Endothelial cell of umbilical vein (primary cell): ENCODE measurements around the gene CHRD. TPM values are rescaled to one million over a fixed set of nuclear protein-coding genes. Genes with fewer than 3 reads are reported as not detected.

Source experiments
- BruUV-seq: library from RNA; stranded (reverse); fragments of 400-500 nt; replicated peaks from 2 replicates; lab custom pipeline; 2021; lab: Mats Ljungman, UMichigan
- CTCF ChIA-PET: fragments of 300-600, 350-600 bp; sonication (Branson Sonifier 250); formaldehyde crosslinking; loops from one replicate; lab custom pipeline; 2021; ENCODE audit warnings: antibody characterized with exemption, inconsistent platforms; lab: Charles Lee
- POLR2A ChIA-PET: fragments of 300-600, 350-600 bp; sonication (Branson Sonifier 250); formaldehyde crosslinking; loops from one replicate; lab custom pipeline; 2021; ENCODE audit warnings: antibody characterized with exemption, inconsistent platforms; lab: Charles Lee
- DNase-seq: peaks from one replicate; pipeline ENCODE4 v3.0.0-alpha.2; 2011; ENCODE audit warnings: low read depth, low spot score
- FAIRE-seq: peaks from 2 replicates; lab custom pipeline; 2011; peaks lifted over from hg19 to GRCh38; lab: Jason Lieb, UNC
- H2AFZ ChIP-seq: 2 replicates; pipeline ENCODE4 v1.6.0; 2012; ENCODE audit warnings: low read depth, low read length, control low read depth, inconsistent platforms
- H3K27ac ChIP-seq: 2 replicates; pipeline ENCODE4 v1.5.1; 2011; ENCODE audit warnings: low read depth, mild to moderate bottlenecking, control low read depth, low read length, moderate library complexity; ENCODE audit not compliant: insufficient read depth
- H3K27me3 ChIP-seq, 2 experiments: 2 replicates each; pipeline versions ENCODE4 v1.6.0 to v1.6.1; 2011; ENCODE audit warnings: low read length in 2 of 2, mixed read lengths in 1 of 2; ENCODE audit not compliant: control insufficient read depth in 2 of 2, insufficient read depth in 2 of 2
- H3K36me3 ChIP-seq, 2 experiments: 2 replicates in 1 of 2; 3 replicates in 1 of 2; pipeline ENCODE4 v1.5.1; 2011; ENCODE audit warnings: low read length in 2 of 2, mild to moderate bottlenecking in 1 of 2, moderate library complexity in 1 of 2; ENCODE audit not compliant: control insufficient read depth in 2 of 2, insufficient read depth in 2 of 2; ENCODE audit errors: extremely low read depth in 1 of 2
- H3K4me1 ChIP-seq: 3 replicates; pipeline ENCODE4 v1.5.1; 2011; ENCODE audit warnings: mild to moderate bottlenecking, low read length; ENCODE audit not compliant: control insufficient read depth, insufficient read depth; ENCODE audit errors: extremely low read depth
- H3K4me2 ChIP-seq: 2 replicates; pipeline ENCODE4 v1.6.1; 2011; ENCODE audit warnings: low read length, control low read depth, mixed read lengths; ENCODE audit not compliant: insufficient read depth
- H3K4me3 ChIP-seq, 3 experiments: fragments of 200-600 bp in 1 of 3; sonication (generic), shearing (Covaris generic) in 1 of 3; replicated peaks in 1 of 3; 2 replicates each; pipeline ENCODE4 v1.5.1; 2011 to 2016; ENCODE audit warnings: control low read depth in 3 of 3, low read length in 3 of 3, mild to moderate bottlenecking in 2 of 3, inconsistent platforms in 1 of 3, low read depth in 1 of 3, moderate library complexity in 1 of 3; ENCODE audit not compliant: insufficient read depth in 1 of 3
- H3K79me2 ChIP-seq: 2 replicates; pipeline ENCODE4 v1.6.0; 2012; ENCODE audit warnings: low read length, inconsistent platforms; ENCODE audit not compliant: control insufficient read depth, insufficient read depth
- H3K9ac ChIP-seq: replicated peaks from 2 replicates; pipeline ENCODE3; 2011; ENCODE audit warnings: low read length, control low read depth; ENCODE audit not compliant: insufficient read depth; ENCODE audit errors: extremely low read depth
- H3K9me1 ChIP-seq: replicated peaks from 3 replicates; pipeline ENCODE4 v1.6.0; 2011; ENCODE audit warnings: mild to moderate bottlenecking, low read length; ENCODE audit not compliant: control insufficient read depth, insufficient read depth; ENCODE audit errors: extremely low read depth
- H3K9me3 ChIP-seq: replicated peaks from 2 replicates; pipeline ENCODE4 v1.5.1; 2012; ENCODE audit warnings: low read length, inconsistent platforms; ENCODE audit not compliant: control insufficient read depth, insufficient read depth
- H4K20me1 ChIP-seq: replicated peaks from 2 replicates; pipeline ENCODE3; 2011; ENCODE audit warnings: mild to moderate bottlenecking, low read length; ENCODE audit not compliant: control insufficient read depth, insufficient read depth; ENCODE audit errors: extremely low read depth
- EZH2 ChIP-seq: IDR thresholded peaks from 2 replicates; pipeline ENCODE4 v1.6.1; 2012; ENCODE audit warnings: borderline replicate concordance, low read depth, mild to moderate bottlenecking, moderate library complexity, low read length, inconsistent platforms; ENCODE audit not compliant: severe bottlenecking
- FOS ChIP-seq: IDR thresholded peaks from 2 replicates; pipeline ENCODE4 v1.6.1; 2011; ENCODE audit warnings: mild to moderate bottlenecking, low read length, moderate library complexity, borderline replicate concordance; ENCODE audit not compliant: insufficient read depth
- GATA2 ChIP-seq: IDR thresholded peaks from 2 replicates; pipeline ENCODE4 v1.7.0; 2011; ENCODE audit warnings: low read depth, mild to moderate bottlenecking, moderate library complexity, mixed read lengths, low read length; ENCODE audit not compliant: insufficient read length, insufficient read depth
- JUN ChIP-seq: IDR thresholded peaks from 2 replicates; pipeline ENCODE4 v1.6.1; 2011; ENCODE audit warnings: borderline replicate concordance, low read depth; ENCODE audit not compliant: insufficient read length, insufficient read depth
- MYC ChIP-seq: IDR thresholded peaks from one replicate; pipeline ENCODE4 v1.6.1; 2011; ENCODE audit warnings: mild to moderate bottlenecking, low read depth, low read length
- POLR2A ChIP-seq: IDR thresholded peaks from 2 replicates; pipeline ENCODE4 v1.6.1; 2012; ENCODE audit warnings: low read depth, mild to moderate bottlenecking, control low read depth, low read length
- POLR2AphosphoS5 ChIP-seq: IDR thresholded peaks from 2 replicates; pipeline ENCODE4 v1.6.1; 2012; ENCODE audit warnings: low read depth, mild to moderate bottlenecking, control low read depth, low read length, moderate library complexity; ENCODE audit not compliant: insufficient read depth
- dilution Hi-C: fragments of 300-500 bp; cut with MboI; formaldehyde crosslinking; loops from one replicate; pipeline ENCODE4 v1.15.0; 2019; ENCODE audit warnings: low sequenced_read_pairs; ENCODE audit not compliant: extremely low pct_ligation_motif_present
- intact Hi-C: fragments of 100-400 bp; cut with micrococcal nuclease; formaldehyde crosslinking; loops from one replicate; pipeline ENCODE4 v1.10.0; 2022
- polyA plus RNA-seq, 4 experiments: library from polyadenylated mRNA; depleted of rRNA in 3 of 4; stranded (reverse) in 3 of 4; unstranded in 1 of 4; fragments of >200 nt; gene quantifications; 2 replicates each; pipeline versions ENCODE4 v1.2.1 to v1.2.3, GENCODE V29; 2011 to 2012; ENCODE audit warnings: missing spikeins in 1 of 4
- total RNA-seq: library from RNA; stranded (reverse); gene quantifications from 2 replicates; pipeline ENCODE4 v1.2.3, GENCODE V29; 2021
- TF ChIP-seq, protein P1 (sequence below): IDR thresholded peaks from 2 replicates; pipeline ENCODE4 v1.6.1; 2011; ENCODE audit not compliant: insufficient read depth, insufficient read length
- TF ChIP-seq, protein P2 (sequence below), 2 donors: IDR thresholded peaks; 1 replicate in 1 of 2; 2 replicates in 1 of 2; pipeline ENCODE4 v1.5.1; 2011; ENCODE audit warnings: low read length in 2 of 2, mild to moderate bottlenecking in 2 of 2, moderate library complexity in 2 of 2, control low read depth in 1 of 2, inconsistent platforms in 1 of 2, low read depth in 1 of 2; ENCODE audit not compliant: insufficient read depth in 1 of 2; ENCODE audit errors: extremely low read depth in 1 of 2

The CHRD gene
- total and polyA plus RNA-seq, 2 donors (not counting 3 experiments of a cell fraction or from before 2014, with no cell fraction given) = 0.40 to 0.54 TPM

DNA sequence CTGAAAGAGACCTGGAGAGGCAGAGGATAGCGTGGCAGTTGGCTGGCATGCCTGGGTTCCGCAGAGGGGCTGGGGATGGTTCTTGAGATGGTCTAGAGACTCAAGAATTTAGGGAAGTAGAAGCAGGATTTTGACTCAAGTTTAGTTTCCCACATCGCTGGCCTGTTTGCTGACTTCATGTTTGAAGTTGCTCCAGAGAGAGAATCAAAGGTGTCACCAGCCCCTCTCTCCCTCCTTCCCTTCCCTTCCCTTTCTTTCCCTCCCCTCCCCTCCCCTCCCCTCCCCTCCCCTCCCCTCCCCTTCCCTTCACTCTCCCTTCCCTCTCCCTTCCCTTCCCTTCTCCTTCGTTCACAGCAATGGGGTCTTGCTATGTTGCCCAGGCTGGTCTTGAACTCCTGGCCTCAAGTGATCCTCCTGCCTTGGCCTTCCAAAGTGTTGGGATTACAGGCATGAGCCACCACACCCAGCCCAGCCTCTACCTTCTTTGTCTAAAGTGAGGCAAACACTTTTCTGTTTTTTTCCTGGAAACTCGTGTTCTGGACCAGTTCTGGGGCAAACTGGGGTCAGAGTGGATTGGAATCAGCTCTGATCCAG lies 10.2 kb downstream of the CHRD start:
- Histone ChIP-seq H3K9ac (no peak overlapping the region), H3K9me1 (no peaks in the 10 kb centered on the region), H3K4me3 (no peak overlapping the region), H3K9me3 (no peaks in the 10 kb centered on the region), H4K20me1 (no peaks in the 10 kb centered on the region), H2AFZ (no peak overlapping the region), H3K27ac (no peak overlapping the region), H3K4me1 (no peaks in the 10 kb centered on the region), H3K27me3 (peaks cover 12 to 16% of the 10 kb centered on the region in 2 experiments), H3K36me3 (no peaks in the 10 kb centered on the region), H3K79me2 (no peaks in the 10 kb centered on the region), H3K4me2 (no peak overlapping the region)
- no peak for DNase-seq
- CTCF ChIA-PET = interaction anchor here (1.0 to 6.9 kb wide), 4 partner anchors 18 to 124 kb away, joined by 3 to 52 read pairs (median 6); no protein-coding TSS in a partner anchor
- BruUV-seq = no TSS peak
- FAIRE-seq = no peak
- POLR2A ChIA-PET = interaction anchor here (0.6 kb wide), 1 partner anchor 77 kb away, joined by 3 read pairs; no protein-coding TSS in a partner anchor
- intact Hi-C loops (no loop called here), dilution Hi-C loops (no loop called here)
- TF ChIP-seq GATA2 (no peak), MYC (no peak), POLR2AphosphoS5 (no peak), JUN (no peak), POLR2A (no peak), EZH2 (no peak), FOS (no peak)
- TF ChIP-seq, protein P1, sequence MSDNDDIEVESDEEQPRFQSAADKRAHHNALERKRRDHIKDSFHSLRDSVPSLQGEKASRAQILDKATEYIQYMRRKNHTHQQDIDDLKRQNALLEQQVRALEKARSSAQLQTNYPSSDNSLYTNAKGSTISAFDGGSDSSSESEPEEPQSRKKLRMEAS = no peak
- TF ChIP-seq, protein P2, sequence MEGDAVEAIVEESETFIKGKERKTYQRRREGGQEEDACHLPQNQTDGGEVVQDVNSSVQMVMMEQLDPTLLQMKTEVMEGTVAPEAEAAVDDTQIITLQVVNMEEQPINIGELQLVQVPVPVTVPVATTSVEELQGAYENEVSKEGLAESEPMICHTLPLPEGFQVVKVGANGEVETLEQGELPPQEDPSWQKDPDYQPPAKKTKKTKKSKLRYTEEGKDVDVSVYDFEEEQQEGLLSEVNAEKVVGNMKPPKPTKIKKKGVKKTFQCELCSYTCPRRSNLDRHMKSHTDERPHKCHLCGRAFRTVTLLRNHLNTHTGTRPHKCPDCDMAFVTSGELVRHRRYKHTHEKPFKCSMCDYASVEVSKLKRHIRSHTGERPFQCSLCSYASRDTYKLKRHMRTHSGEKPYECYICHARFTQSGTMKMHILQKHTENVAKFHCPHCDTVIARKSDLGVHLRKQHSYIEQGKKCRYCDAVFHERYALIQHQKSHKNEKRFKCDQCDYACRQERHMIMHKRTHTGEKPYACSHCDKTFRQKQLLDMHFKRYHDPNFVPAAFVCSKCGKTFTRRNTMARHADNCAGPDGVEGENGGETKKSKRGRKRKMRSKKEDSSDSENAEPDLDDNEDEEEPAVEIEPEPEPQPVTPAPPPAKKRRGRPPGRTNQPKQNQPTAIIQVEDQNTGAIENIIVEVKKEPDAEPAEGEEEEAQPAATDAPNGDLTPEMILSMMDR (IDR thresholded peaks at IDR 0.05; ENCODE audit: extremely low read depth in 1 of 2, insufficient read depth in 1 of 2, low read depth in 1 of 2, low read length in 2 of 2) = no peak
